Islet precursor cell (in vitro differentiated cells): Measurements from ENCODE around the gene TSPAN13.

ENCODE experiments used
- DNase-seq: peaks from one replicate; pipeline ENCODE4 v3.0.0-alpha.2; 2018

Gene TSPAN13

DNA sequence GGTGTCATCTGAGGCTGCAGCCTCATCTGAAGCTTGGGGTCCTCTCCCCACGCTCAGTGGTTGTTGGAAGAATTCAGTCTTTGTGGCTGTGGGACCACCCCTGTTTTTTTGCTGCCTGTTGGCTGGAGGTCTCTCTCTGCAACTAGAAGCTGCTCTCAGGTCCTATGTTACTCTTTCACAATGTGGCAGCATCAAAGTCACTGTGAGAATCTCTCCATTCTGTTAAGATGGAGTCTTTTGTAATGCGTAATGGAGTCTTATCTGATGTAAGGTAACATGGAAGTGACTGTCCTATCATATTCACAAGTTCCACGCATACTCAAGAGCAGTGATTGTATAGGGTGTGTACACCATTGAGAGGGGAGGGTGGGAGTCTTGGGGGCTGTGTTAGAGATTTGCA is 24.9 kb downstream of the TSPAN13 start:
- no peak for DNase-seq

- no peak for DNase-seq
These were observed 25.5 kb downstream of the TSPAN13 start for GRCh38 chr7:16779051-16779450.

GRCh38 chr7:16780596-16780995 is 27.0 kb downstream of the TSPAN13 start:
- no peak for DNase-seq

GRCh38 chr7:16785321-16785720 is 31.8 kb downstream of the TSPAN13 start:
- no peak for DNase-seq

GRCh38 chr7:16785846-16786245 is 32.3 kb downstream of the TSPAN13 start:
- no peak for DNase-seq

- DNase-seq, result no peak
These were observed 32.7 kb downstream of the TSPAN13 start for GRCh38 chr7:16786257-16786656.

- no peak for DNase-seq
These were observed 33.6 kb downstream of the TSPAN13 start for GRCh38 chr7:16787127-16787526.

GRCh38 chr7:16791071-16791470 is 37.5 kb downstream of the TSPAN13 start:
- DNase-seq, result no peak

DNA sequence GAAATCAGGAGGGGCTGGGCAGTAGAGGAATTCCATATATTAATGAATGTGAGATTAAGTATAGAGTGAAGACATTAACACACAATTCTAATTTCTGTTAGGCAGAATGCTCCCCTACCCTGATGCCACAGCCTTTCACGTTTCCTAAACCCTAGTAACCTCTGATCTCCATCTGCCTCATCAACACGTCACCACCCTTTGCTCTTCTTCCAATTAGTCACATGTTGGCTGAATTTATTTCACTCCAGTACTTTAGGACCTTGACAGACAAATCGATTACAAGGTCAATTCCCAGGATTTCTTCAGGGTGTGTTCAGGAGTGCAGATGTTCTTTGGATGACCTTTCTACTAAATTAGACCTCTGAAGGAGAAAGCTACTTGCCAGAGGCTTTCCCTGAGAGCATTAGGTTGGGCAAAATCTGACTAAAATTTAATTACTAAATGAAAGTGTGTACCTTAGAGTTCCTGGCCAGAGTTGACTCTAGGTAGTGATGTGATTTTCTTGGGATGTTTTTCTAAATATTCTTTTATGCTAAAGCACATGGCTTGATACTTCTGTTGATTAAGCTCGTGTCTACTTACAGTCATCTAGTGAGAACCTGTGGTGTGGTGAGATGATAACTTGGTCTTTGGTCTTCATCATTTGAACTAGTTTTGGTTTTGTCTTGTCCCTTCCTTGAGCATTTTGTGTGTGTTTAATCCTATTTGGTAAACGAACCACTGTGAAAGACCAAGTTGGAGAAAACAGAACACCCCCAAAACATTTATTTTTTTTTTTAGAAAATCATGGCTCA is 38.5 kb downstream of the TSPAN13 start:
- DNase-seq, result no peak

- DNase-seq, result no peak
These were observed 41.4 kb downstream of the TSPAN13 start for GRCh38 chr7:16794986-16795385.

- no peak for DNase-seq
These were observed 42.1 kb downstream of the TSPAN13 start for GRCh38 chr7:16795624-16796023.

DNA sequence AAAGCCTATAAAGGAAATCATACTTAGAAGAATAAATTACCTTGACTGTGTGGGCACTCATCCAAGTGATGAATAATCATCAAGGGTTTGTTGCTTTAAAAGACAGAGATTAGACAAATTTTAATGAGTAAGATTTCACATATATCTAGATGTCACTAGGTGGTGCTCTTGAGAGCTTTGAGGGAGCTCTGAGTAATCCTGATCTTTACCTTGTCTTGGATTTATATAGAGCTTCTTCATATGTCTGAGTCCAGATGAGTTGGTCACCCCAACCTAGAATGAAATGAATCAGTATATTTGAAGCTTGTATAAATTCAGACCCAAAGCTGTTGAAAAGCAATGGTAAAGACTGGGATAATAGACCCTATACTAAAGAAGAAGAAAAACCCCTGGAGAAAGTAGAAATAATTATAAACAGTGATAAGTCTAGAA is 47.6 kb downstream of the TSPAN13 start:
- no peak for DNase-seq

DNA sequence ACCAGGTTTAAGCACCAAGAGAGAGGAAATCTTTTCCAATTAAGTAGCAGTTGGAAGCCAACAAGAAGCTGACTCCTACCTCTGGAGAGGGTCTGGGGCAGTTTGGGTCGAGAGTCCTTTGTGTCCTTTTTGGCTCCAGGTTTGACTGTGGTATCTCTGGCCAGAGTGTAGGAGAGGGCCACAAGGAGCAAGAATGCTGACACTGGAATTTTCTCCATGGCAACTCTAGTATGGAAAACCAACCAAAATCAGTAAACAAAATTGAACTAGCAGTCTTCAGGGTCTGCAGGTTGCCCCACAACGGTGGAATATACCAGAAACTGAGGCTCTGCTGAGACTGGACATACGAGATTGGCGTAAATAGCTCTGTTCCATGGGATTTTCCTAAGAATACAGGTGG is 48.0 kb downstream of the TSPAN13 start:
- DNase-seq, result no peak

GRCh38 chr7:16803125-16803524 is 49.6 kb downstream of the TSPAN13 start:
- no peak for DNase-seq

- no peak for DNase-seq
These were observed 50.5 kb downstream of the TSPAN13 start for GRCh38 chr7:16803881-16804673.

DNA sequence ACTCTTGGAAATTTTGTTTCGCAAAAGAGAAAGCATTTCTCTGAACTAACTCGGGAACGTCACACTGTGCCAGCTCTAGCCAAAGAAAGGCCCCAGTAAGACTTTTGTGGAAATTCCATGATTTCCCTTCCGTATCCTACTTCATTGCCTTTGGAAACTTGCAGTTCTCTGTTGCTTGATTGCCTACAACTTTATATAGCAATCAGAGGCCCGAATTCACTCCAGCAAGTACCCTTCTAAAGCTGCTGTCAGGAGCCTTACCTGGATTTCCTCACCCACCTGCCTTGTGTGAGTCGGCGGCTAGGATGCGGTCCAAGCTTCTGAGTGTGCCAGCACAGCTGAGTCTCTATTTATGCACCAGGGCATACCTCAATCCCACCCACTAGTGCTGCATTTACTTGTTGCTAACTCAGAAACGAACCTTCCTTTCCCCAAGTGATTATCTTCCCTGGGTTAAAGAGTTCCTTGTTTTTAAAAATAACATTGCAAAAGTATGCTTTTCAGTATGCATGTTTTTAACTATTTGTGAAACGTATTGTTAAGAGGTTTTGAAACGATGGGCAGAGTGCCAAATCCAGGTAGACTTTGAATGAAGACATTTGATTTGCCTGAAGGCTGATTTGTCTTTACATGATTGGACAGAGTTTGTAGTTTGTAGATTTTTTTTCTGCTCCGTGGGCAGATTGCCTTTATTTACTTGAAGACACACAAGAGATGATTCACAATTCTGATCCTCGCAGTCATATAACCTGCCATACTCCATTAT is 51.3 kb downstream of the TSPAN13 start, which contains the start of gene AGR2:
AGR2 (minus strand) TSS at position 326 of the 766 bp plus-strand sequence. CDS start 3,203 bp downstream, outside the sequence.
- DNase-seq, result no peak

DNA sequence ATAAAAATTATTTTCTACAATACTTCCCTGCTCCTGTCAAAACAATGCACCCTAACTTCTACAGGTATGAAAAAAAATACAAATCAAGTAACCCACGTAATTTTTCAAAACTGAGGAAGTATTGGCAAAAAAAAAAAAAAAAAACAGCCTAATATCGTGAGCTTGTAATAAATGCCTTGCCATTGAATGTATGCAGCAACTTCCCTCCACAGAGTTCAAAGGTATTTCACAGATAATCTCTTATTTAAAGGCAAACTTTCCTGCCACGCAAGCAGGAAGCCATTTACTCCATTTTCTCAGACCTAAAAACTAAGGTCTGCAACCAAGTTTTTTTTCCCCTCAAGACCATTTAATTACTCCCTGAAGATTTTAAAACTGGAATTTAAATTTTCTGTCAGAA is 51.9 kb downstream of the TSPAN13 start:
- DNase-seq, result no peak

- DNase-seq, result no peak
These were observed 56.6 kb downstream of the TSPAN13 start for GRCh38 chr7:16810112-16810511.

GRCh38 chr7:16810573-16810972 is 57.0 kb downstream of the TSPAN13 start:
- DNase-seq, result no peak

- no peak for DNase-seq
These were observed 58.0 kb downstream of the TSPAN13 start for GRCh38 chr7:16811551-16811950.

DNA sequence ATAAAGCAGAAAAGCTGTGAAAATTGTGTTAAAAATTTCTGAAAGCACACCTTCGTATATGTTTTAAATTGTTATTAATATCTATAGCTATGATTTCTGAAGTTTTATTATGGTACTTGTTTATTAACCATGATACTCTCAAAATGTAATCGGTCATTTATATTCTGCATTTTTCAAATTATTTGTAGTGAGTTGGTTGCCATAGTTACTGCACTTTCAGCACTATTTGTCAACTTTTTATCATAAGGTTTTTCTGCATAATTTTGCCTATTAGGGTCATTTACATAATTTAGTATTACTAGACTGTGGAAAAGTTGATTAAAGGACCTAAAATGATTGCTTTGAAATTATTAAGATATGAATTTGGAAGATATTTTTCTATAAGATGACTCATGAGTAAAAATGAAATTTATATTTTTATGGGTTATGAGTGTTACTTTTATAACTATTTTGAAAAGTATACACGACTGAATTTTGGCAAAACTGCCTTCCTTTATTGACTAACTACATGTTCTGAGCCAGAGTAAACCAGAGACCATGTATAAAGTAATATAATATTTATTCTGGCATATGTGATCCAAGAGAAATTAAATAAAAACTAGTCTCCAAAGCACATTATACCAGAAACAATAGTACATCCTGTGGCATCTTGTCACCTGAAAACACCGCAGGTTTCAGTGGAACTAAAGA is 59.1 kb downstream of the TSPAN13 start:
- no peak for DNase-seq

DNA sequence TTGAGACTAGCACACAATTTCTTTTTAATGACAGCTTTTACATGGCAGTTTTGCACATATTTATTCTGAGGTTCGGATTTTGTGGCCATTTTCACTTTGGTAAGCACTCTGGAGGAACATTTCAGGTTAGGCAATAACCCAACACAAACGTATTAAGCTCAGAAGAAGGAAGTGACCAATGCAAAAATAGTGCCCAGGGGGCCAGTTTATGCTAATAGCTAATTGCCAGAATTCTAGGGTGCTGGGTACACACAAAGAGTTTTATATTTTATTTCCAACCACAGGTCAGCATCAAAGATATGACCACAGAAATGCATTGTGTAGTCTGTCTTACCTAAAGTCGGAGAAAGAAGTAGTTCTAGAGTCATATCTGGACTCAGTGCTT is 59.7 kb downstream of the TSPAN13 start:
- no peak for DNase-seq

DNA sequence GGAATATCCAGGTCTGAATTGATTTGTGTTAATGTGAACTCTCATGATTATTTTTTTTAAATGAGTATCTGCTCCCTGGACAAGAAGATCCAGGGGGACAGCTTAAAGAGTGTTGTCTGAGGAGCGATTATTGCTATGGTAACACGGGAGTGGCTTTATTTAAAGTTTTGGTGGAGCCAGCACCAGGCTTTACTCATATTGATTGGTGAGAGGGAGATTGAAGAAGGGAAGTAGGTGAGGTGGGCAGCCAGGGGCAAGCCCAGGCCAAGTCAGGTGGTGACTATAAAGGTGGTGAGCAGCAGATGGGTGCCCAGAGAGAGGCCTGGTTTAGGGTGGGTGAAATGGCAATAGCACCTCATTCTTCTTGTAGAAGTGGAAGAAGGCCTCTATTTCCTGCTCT is 61.4 kb downstream of the TSPAN13 start:
- no peak for DNase-seq
